GM21786 (cell line): ENCODE data around the gene LATS2.

Source experiments
- ATAC-seq: cut with Tn5 transposase; IDR thresholded peaks from one replicate; pipeline ENCODE4 v1.9.1; 2021; ENCODE audit not compliant: unreplicated experiment

Gene LATS2

DNA sequence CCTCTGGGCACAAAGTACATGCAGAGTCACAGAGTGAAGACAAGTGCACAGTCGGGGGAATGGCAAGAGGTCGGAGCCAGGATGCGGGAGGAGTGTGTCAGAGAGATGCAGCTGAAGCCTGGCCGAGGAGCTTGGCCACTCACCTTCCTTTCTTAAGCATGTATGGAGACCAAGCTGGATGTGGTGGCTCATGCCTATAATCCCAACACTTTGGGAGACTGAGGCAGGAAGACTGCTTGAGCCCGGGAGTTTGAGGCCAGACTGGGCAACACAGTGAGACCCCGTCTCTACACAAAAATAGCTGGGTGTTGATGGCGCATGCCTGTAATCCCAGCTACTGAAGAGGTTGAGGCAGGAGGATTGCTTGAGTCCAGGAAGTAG is 67.0 kb downstream of the LATS2 start:
- no peak for ATAC-seq

DNA sequence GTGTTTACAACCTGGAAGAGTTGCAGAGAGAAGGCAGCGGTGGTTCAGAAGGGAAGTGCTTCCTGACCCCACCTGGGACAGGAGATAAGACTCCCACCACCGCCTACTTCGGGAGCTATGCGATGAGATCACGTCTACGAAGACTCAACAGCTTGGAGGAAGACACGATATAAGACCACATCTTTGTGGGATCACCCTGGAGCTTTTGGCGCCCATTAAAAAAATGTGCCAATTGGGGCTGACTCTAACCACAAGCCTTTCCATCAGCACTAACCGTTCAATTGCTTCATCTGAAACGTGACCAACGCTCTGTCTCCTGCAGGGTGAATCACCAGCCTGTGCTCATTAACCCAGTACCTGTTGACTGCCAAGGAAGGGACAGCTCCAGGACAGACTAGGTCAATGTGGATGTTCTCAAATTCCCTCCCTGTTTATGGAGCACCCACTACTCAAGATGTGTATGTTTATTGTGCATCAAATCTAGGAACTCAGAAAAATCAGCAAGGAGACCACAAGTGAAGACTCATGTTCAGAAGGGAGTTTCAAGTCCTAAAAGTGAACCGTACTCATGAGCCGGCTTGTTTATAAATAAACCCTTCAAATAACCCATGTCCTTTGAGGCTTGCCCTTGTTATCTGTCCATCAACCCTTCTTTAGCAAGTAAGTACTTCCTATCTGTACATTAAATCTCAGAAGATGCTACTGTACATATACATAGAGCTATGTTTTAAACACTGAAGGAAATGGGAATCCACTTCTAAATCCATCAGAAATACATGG is 67.5 kb downstream of the LATS2 start:
- ATAC-seq: no peak

DNA sequence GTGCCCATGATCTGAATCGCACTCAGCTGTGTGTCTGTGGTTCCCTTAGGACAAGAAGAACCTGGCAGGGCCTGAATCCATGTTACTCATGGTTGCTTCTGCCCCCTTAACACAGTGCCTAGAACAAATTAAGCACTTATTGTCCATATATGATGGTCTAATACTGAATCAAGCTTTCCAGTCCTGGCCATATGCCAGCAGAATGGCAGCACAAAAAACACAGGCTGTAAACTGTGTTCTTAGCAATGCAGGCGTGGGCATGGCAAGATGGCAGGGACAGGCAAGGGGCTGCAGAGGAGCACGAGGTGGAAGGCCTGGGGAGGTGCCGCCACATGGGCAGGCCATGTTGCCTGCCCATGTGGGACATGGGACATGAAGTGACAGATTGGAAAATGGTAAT is 68.2 kb downstream of the LATS2 start:
- no peak for ATAC-seq

DNA sequence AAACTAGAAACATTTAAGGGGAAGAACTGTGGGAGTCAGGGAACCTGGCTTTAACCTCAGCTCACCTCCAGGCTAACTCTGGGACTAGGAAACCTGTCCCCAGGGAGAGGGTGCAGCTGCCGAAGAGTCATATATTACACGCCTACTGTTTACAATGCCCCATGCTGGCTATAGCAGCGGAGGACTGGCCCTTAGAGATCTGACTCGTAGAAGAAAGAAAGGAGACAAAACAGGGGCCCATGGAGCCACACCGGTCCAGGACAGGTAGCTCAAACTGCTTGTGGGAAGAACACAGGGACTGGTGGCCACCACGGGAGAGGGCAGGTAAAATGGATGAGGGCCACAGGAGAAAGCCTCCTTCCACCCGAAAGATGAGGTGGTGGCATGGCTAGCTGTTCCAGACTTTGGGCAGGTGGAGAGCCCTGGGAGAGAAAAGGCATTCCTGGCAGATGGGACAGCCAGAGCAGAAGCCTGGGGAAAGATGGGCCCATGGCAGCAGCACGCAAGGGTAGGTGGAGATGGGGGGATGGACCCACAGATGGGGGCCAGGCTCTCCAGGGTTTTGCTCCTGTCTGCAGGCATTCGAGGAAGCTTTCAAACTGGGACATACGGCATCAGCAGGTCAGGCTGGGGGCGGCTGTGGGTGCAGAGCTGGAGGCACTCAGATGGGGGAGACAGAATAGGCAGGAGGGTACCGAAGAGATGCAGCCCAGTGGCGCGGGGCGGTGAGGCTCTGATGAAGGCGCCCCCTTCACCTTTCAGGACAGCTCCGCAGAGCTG is 69.5 kb downstream of the LATS2 start:
- no peak for ATAC-seq

GRCh38 chr13:20990910-20991525 is 70.4 kb downstream of the LATS2 start:
- ATAC-seq: no peak

- no peak for ATAC-seq
Measured at GRCh38 chr13:20989656-20990321, 71.6 kb downstream of the LATS2 start.

GRCh38 chr13:20988909-20989655 is 72.3 kb downstream of the LATS2 start:
- ATAC-seq: no peak

GRCh38 chr13:20988033-20988908 is 73.1 kb downstream of the LATS2 start:
- no peak for ATAC-seq

- ATAC-seq: no peak
Measured at GRCh38 chr13:20987599-20987998, 73.8 kb downstream of the LATS2 start.

- ATAC-seq: no peak
Measured at GRCh38 chr13:20984879-20985278, 76.5 kb downstream of the LATS2 start.

- no peak for ATAC-seq
Measured at GRCh38 chr13:20983386-20983785, 78.0 kb downstream of the LATS2 start.

GRCh38 chr13:20981370-20982095 is 79.9 kb downstream of the LATS2 start:
- no peak for ATAC-seq

- no peak for ATAC-seq
Measured at GRCh38 chr13:20980899-20981298, 80.5 kb downstream of the LATS2 start.

- no peak for ATAC-seq
Measured at GRCh38 chr13:20980430-20980829, 81.0 kb downstream of the LATS2 start.

DNA sequence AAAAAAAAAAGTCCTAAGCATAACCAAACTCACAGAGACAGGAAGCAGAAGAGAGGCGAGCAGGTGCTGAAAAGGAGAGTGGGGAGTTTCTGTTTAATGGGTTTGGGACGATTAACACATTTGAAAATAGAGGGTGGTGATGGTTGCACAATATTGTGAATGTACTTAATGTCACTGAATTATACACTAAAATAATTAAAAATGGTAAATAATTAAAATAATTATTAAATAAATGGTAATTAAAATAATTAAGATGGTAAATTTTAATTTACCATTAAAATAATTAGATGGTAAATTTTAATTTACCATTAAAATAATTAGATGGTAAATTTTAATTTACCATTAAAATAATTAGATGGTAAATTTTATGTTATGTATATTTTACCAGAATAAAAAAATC is 84.0 kb downstream of the LATS2 start:
- ATAC-seq: no peak

DNA sequence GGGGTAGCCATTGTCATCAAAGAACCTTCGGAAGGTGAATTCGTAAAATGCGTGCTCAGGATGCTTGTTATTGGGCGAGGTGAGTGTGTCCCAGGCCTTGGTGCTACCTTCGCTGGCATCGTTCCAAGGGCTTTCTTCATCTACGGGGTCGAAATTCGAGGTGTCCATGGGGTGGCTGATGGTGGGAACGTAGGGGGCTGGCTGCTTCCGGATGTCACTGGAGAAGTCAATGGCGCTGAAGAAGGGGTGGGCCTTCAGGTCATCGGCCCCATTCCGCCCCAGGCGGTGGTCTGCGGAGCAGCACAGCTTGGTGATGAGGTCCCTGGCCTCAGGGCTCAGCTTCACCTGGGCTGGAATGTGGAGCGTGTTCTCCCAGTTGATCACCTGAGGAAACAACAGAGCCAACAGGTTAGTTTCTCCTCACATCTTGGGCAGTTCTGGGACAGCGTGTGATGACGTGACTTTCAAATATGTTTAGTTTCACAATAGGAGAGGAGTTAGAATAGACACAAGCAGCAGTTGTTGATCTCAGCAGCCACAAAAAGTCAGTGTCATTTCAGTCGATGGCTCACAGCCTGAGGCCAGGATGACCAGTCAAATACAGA is 86.3 kb downstream of the LATS2 start:
- ATAC-seq: no peak

DNA sequence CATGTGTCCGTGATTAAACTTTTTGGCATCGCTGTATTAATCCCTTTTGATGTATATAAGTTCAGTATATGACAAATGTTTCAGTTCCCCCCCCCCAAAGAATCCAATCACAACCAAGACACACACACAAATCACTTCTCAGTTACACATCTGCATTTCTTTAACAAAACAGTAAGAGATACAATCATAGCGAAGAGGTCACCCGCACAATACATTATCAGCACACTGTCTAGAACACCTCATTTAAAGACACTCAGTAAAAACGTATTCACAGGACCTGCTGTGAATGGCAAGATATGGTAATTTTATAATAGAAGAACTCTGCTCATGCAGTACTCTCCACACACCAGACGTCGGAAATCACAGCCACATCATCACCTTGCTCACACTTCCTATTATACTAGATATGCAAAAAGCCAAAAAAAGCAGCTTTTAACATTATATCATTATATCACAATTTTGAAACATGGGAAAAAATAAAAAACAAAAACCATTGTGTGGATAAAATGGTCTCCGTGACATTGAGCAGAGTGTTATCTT is 87.4 kb downstream of the LATS2 start:
- ATAC-seq: no peak

DNA sequence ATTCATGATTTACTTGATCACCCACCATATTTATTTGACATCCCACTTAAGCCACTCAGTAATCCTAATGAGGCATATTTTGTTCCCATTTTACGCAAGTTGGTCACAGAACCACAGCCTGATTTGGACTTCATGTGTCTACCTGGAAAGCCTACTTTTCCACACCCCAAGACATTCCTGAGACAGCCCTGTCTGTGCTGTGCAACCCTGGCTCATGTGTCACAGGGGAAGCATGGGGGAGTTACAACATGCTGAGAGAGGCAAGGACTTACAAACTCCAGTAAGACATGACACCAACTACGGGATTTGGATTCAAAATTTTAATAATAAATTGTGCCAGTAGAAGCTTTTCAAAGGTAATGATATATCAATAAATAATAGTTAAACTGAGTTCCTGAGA is 88.7 kb downstream of the LATS2 start:
- ATAC-seq: no peak
